GM18505 (cell line): ENCODE data around the gene SAMD4B.
"Not testable (repeated sequence)": the region's sequence is repeated elsewhere in the genome, so short reads cannot be mapped to it uniquely, and the experiment has no call there.

Source experiments
- ATAC-seq: cut with Tn5 transposase; IDR thresholded peaks from one replicate; pipeline ENCODE4 v1.9.1; 2021; ENCODE audit not compliant: unreplicated experiment
- POLR2A ChIP-seq: IDR thresholded peaks from 4 replicates; pipeline ENCODE4 v1.6.1; 2011; ENCODE audit warnings: borderline replicate concordance; ENCODE audit not compliant: insufficient read depth, insufficient read length; ENCODE audit errors: extremely low read depth

SAMD4B gene

DNA sequence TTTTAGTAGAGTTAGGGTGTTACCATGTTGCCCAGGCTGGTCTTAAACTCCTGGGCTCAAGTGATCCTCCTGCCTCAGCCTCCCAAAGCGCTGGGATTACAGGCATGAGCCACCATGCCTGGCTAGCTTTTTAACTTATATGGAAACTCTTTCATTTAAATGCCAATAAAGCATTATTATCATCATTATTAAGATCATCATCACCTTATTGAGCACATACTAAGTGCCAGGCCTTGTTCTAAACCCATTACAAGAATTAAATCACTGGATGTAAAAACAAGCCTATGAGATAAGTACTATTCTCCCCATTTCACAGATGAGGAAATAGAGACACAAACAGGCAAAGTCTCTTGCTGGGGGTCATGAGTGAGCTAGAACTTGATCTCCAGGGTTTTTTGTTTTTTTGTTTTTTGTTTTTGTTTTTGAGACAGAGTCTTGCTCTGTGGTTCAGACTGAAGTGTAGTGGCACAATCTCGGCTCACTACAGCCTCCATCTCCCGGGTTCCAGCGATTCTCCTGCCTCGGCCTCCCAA is 7.7 kb upstream of the SAMD4B start:
- no peak for ATAC-seq
- no peak for TF ChIP-seq POLR2A

DNA sequence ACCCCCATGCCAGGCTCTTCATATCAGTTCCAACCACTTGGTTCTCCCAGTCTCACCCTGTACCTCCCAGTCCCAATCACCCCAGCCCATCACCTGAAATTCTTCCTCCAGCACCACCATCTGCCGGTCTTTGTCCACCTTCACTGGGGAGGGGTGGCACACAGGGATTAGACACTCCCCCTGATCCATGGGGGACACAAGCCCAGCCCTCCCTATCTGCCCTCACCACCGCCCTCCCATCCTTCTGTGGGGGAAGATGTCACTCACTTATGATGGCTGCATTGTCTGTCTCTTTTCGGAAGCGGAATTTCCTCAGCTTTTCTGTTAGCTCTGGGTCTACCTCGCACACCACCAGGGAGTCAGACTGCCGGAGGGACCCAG is 7.1 kb upstream of the SAMD4B start:
- ATAC-seq: no peak
- TF ChIP-seq POLR2A: no peak

DNA sequence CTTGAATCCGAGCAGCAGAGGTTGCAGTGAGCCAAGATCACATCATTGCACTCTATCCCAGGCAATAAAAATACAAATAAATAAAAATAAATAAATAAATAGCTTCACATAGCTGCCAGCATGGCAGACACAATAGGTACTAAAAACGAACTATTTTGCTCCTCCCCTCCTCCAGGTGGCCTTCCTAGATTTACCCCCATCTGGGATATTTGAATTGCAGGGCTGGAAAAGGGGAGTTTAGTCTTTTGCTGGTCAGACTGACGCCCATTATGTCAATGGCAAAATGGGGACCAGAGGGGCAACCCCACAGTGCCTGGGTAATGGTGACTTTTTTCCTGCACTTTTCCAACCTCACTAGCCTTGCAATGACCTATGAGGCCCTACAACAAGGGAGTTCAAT is 5.7 kb upstream of the SAMD4B start:
- ATAC-seq: no peak
- no peak for TF ChIP-seq POLR2A

DNA sequence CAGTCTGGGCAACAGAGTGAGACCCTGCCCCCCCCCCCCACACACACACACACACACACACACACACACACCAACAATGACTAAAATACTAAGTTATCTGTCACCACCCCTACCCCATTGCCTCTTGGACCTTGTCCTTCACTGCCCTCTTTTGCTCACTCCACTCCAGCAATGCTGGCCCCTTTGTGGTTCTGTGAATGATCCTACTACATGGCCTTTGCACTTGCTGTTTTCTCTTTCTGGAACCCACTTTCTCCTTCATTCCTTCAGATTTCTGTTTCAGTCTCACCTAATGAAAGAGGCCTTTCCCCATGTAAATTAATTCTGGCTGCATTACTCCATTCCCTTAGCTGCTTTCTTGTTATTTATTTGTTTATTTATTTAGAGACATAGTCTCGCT is 2.5 kb upstream of the SAMD4B start:
- TF ChIP-seq POLR2A: no peak
- ATAC-seq: no peak

DNA sequence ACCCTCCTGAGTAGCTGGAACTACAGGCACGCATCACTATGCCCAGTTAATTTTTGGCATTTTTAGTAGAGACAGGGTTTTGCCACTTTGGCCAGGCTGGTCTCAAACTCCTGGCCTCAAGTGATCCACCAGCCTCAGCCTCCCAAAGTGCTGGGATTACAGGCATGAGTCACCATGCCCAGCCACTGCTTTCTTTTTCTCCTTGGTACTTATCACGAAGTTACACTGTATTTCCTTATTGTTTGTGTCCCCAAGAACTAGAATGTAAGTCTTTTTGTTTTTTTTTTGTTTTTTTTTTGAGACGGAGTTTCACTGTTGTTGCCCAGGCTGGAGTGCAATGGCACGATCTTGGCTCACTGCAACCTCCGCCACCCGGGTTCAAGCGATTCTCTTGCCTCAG is 2.1 kb upstream of the SAMD4B start:
- ATAC-seq: not testable (repeated sequence)

DNA sequence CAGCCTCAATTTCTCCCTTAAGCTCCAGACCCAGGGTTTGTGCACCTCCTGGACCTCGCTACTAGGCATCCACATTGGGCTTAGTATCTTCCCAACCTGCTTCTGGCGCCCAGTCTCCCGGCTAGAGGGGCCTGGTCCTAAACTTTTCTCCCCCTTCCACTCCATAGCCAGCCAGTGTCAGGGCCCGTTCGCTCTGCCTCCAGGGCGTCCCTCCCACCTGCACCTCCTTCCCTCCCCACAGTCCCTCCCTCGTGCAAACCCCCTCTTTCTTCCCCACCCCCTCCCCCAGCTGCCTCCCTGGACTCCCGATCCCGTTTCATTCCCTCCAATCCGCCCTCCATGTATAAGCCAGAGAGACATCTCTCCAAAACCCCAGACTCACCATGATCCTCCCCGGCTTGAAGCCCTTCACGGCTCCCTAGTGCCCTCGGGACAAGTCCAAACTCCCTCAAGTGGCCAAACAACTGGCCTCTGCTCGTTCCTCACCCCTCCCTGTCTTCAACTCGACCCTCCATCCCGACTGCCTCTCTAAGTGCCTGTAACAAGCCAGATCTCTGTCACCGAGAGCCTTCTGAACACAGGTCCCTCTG is 997 bp upstream of the SAMD4B start:
- TF ChIP-seq POLR2A: no peak
- no peak for ATAC-seq

DNA sequence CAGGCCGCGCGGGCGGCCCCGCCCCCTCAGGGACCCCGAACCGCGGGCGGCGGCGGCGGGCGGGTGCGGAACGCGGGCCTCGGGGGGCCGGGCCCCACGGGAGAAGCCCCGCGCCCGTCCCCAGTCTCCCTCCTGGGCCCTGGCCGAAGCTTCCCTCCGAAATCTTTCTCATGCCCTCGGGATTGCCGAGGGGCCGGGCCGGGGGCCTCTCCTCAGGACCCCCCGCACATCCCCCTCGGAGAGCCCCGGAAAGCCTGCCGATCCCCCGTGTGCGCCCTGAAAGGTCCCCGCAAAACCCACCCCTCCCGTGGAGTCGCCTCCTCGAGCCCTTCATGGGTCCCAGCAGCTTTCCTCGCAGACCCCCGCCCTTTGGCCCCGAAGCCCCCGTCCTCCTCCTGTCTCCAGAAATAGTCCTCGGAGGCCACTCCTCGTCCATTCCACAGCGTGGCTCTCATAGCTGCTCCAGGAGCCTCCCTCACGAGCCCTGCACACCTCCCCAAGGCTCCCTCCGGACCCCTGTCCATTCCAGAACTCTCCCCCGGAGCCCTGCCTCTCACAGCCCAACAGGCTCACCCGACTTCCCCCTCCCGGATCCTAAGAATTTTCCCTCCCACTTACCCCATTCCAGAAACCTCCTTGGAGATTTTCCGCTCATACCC is 555 bp downstream of the SAMD4B start:
- no peak for TF ChIP-seq POLR2A
- no peak for ATAC-seq

DNA sequence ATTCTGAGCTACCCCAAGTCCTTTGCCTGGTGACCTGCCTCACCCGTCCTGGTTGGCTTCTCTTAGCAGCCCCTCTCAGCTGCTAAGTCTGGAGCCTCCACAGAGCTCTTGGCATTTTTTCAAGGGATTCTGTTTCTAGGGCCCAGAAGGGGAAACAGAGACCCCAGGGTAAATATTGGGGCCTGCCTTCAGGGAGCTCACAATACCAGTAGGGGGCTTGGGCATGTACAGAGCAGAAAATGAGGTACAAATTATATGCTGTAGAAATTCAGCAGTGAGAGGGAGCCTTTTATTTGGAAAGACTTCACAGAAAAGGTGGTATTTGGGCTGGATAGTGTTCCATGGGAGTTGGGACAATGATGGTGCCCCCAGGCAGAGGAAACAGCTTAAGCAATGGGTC is 3.7 kb downstream of the SAMD4B start:
- no peak for ATAC-seq
- TF ChIP-seq POLR2A: no peak

DNA sequence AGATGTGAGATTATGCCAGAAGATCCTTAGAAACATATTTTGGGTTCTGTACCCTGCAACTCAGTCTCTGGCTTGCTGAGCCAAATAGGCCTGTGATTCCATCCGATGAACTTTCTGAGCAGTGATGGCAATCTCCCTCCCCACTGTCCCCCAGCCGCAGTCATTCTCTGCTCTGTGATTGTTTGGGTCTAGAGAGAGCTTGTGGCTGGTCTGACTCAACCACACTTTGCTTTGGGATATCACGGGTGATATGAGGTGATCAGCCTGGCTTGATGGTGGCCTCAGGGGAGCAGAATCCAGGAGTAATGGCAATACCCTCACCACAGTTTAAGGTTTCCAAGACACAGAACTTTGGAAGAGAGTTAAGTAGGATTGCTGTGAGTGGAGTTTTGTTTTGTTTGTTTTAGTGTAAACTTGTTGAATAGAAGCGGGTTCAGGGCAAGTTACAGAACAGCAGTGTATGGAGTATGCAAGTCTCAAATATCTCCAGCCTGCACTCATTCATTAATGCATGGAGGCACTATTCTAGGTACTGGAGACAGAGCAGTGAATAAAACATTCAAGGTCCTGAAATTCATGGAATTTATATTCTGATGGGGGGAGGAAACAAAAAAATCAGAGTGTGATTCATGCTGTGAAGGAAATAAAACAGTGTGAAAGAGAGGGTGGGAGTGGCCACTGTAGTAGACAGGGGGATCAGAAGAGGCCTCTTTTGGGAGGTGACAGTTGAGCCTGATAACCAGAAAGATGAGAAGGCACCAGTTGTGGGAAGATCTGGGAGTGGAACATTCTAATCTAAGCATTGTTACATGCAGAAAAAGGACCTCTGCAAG is 5.3 kb downstream of the SAMD4B start:
- no peak for ATAC-seq

DNA sequence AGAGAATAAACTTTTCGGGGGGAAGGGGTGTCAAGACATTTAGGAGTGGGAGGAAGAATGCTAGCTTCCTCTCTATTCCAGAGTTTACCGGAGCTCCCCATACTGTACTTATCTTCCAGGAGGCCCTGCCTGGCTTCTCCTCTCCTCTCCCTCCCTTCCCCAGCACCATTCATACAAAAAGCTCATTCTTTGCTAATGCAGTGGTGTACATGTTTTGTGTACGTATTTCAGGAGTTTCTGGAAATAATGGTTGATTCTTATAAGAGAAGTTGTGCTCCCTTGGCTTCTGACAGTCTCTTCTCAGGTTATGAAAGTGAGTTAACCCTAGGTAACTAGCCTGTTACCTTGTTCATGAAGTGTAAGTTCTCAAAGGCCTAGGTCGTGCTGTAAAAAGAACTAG is 7.1 kb downstream of the SAMD4B start:
- ATAC-seq: no peak
- TF ChIP-seq POLR2A: no peak

More for the DNA sequence above, 5.3 kb downstream of the SAMD4B start:
- no peak for TF ChIP-seq POLR2A

DNA sequence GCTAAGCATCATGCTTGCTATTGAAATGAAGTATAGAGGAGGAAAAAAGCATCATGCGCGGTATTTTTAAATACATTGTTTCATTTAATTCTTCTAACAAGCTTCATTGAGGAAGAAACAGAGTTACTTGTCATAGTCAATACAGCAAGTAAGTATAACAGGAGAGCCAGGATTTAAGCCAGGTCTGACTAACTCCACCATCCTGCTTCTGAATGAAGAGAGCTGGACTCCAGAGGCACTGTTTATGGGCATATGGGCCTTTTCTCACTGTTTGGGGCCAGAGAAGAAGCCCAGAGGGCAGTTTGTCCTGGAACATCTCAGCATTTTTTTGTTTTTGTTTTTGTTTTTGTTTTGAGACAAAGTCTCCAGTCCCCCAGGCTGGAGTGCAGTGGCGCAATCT is 7.9 kb downstream of the SAMD4B start:
- TF ChIP-seq POLR2A: no peak
- no peak for ATAC-seq

DNA sequence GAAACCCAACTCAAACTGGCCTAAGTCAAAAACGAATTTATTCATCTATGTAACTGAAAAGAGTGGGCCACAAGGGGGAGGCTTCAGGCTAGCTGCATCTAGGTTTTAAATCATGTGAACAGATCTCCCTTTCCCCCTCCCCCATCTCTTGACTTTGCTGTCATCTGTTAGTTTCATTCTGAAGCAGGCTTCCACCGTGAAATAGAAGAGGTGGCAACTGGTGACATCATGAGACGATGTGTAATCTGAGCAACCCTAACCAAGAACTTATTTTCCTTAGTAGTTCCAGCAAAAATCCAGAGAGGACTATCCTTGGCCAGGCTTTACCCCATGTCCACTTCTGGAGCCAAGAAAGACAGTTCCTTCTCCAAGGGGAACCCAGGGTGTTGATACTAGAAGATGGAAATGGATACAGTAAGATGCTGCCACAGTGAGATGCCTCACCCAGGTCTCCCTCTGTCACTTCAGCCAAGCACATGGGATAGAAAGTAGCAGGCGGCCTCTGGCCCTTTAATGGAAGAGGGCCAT is 9.4 kb downstream of the SAMD4B start:
- TF ChIP-seq POLR2A: no peak
- peak; percentile 65 for ATAC-seq

DNA sequence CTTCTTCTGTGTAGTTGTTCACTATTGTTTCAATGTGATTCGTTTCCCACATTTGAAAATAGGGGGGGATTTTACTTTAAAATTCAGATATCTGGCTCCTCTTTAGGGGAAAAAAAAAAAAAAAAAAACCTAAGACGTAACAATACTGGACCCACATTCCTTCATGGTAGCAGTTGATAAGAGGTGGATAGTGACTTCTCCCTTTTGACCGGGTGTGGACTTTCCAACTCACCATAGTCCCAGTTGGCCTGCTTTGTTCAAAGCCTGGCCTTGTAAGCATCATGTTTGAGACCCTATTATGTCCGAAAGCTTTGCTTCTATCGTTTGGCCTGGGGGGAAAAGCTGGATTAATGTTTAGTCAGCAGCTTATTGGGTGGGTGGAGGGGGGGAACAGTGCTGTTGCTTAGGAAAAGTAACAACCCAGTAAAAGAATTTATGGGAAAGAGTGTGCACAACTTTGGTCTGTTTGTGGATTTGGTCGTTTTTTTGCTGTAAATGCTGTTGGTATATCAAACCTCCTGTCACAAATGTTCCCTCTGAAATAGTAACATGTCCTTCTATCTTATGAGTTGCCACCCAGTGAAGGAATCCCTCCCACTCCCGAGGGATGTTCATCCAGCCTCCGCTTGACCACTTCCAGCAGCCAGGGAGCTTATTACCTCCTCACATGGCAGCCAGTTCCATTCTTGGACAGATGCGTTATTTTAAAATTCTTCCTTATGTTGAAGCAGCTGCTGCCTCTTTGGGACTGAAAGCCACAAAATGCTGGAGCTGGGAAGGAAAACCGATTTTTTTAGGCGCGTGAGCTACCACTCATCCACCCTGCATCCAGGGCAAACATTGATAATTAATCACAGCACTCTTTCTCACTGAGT is 10.4 kb downstream of the SAMD4B start:
- TF ChIP-seq POLR2A: no peak
- no peak for ATAC-seq
